H1 (cell line): ENCODE measurements around the gene CRK. TPM values are rescaled to one million over a fixed set of nuclear protein-coding genes. Genes with fewer than 3 reads are reported as not detected.

Source experiments
- JUN ChIP-seq: IDR thresholded peaks from 2 replicates; pipeline ENCODE4 v1.6.1; 2011; ENCODE audit warnings: low read depth, mild to moderate bottlenecking, improper control_type of control experiment, low read length
- MAX ChIP-seq: IDR thresholded peaks from 2 replicates; pipeline ENCODE4 v1.6.1; 2012; ENCODE audit warnings: inconsistent platforms
- SAP30 ChIP-seq: fragments of 300-600 bp; sonication (generic); IDR thresholded peaks from 2 replicates; pipeline ENCODE4 v1.7.1; 2012; ENCODE audit warnings: low read length, moderate library complexity, mild to moderate bottlenecking, inconsistent platforms; ENCODE audit not compliant: insufficient read depth, insufficient replicate concordance
- SP2 ChIP-seq: IDR thresholded peaks from 2 replicates; pipeline ENCODE4 v1.6.1; 2012; ENCODE audit warnings: mild to moderate bottlenecking, low read length, inconsistent platforms
- polyA plus RNA-seq, 7 experiments: library from polyadenylated mRNA; depleted of rRNA in 3 of 7; stranded (reverse) in 5 of 7; unstranded in 2 of 7; fragments of >200 nt in 5 of 7; fragments of 200-250 nt in 2 of 7; gene quantifications; 1 replicate in 5 of 7; 2 replicates in 1 of 7; 4 replicates in 1 of 7; pipeline versions ENCODE4 v1.2.1 to v1.2.3, GENCODE V29; 2011 to 2013; ENCODE audit warnings: missing spikeins in 2 of 7, mixed read lengths in 2 of 7
- total RNA-seq: library from RNA; stranded (reverse); fragmentation: NEBNext Ultra II Directional; extraction: Animal tissue kit (Norgen Biotek cat#: 25700); gene quantifications from 2 replicates; pipeline ENCODE4 v1.2.1, GENCODE V29; 2021

Gene CRK
- total and polyA plus RNA-seq, 2 of the 8 experiments (the other 6 are each of a cell fraction or from before 2014, with no cell fraction given) = 32.8 to 57.1 TPM

- no peak for TF ChIP-seq SAP30
- no peak for TF ChIP-seq SP2
- no peak for TF ChIP-seq MAX
- TF ChIP-seq JUN = no peak
- TF ChIP-seq, all 59 proteins: peak for 0
Observed at GRCh38 chr17:1431631-1432104, 24.4 kb downstream of the CRK start (continued).
